ENCODE data around the gene QARS1. TPM values are rescaled to one million over a fixed set of nuclear protein-coding genes. Genes with fewer than 3 reads are reported as not detected.
A peak's percentile ranks its signal among the peaks of the same experiment; 100 is the strongest.

QARS1 gene
- polyA plus RNA-seq, 1 donor (not counting 4 experiments of a cell fraction or from before 2014, with no cell fraction given) = 131 TPM

DNA sequence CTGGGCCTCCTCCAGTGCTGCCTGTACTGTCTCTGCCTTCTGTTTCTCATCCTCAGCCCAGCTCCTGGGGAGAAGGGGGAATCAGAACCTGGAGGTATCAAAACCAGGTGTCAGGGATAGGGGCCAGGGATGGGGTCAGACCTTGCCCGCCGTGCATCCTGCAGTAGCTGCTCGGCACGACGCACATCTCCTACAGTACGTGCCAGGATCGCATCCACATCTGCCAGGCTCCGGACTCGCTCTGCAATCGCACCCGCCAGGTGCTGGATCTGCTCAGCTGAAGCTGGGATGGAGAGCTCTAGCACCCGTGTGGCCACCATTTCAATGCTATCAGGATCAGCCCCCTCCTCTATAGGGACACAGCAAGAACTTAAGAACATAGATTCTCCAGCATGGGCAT, 17.5 kb upstream of the QARS1 start:
- DNase-seq (ENCODE audit: low read depth, low spot score) (no peak), FAIRE-seq (no peak)
- Histone ChIP-seq H2AFZ (ENCODE audit: control insufficient read depth, low read length) (no peak overlapping the region), H3K9me3 (ENCODE audit: control insufficient read depth, low read depth, low read length) (no peaks in the 10 kb centered on the region), H3K27ac (ENCODE audit: control insufficient read depth, insufficient read depth, low read length) (no peak overlapping the region), H3K9me1 (ENCODE audit: control insufficient read depth, extremely low read depth, insufficient read depth, low read length) (peaks cover 2% of the 10 kb centered on the region), H3K27me3 (ENCODE audit: control insufficient read depth, extremely low read depth, insufficient read depth, low read length) (no peaks in the 10 kb centered on the region), H3K4me2 (ENCODE audit: control insufficient read depth, extremely low read depth, insufficient read depth, low read depth, low read length) (no peak overlapping the region), H3K79me2 (ENCODE audit: control insufficient read depth, insufficient read depth, low read length) (peaks cover 15% of the 10 kb centered on the region), H3K9ac (ENCODE audit: control insufficient read depth, extremely low read depth, insufficient read depth, low read length) (no peak overlapping the region), H3K36me3 (ENCODE audit: control insufficient read depth in 2 of 2, extremely low read depth in 1 of 2, insufficient read depth in 2 of 2, low read length in 2 of 2) (peaks cover 35 to 47% of the 10 kb centered on the region in 2 experiments), H3K4me3 (ENCODE audit: control insufficient read depth in 2 of 3, extremely low read depth in 1 of 3, insufficient read depth in 2 of 3, low read depth in 1 of 3, low read length in 3 of 3) (no peak overlapping the region), H3K4me1 (ENCODE audit: control insufficient read depth, extremely low read depth, insufficient read depth, low read length) (peaks cover 13% of the 10 kb centered on the region), H4K20me1 (ENCODE audit: control insufficient read depth, extremely low read depth, insufficient read depth, low read length) (no peaks in the 10 kb centered on the region)
- no peak for TF ChIP-seq EZH2 (IDR thresholded peaks at IDR 0.05; ENCODE audit: low read length)
- dilution Hi-C loops (cut with MboI; ENCODE audit: extremely low pct_ligation_motif_present, low sequenced_read_pairs) = no loop called here

DNA sequence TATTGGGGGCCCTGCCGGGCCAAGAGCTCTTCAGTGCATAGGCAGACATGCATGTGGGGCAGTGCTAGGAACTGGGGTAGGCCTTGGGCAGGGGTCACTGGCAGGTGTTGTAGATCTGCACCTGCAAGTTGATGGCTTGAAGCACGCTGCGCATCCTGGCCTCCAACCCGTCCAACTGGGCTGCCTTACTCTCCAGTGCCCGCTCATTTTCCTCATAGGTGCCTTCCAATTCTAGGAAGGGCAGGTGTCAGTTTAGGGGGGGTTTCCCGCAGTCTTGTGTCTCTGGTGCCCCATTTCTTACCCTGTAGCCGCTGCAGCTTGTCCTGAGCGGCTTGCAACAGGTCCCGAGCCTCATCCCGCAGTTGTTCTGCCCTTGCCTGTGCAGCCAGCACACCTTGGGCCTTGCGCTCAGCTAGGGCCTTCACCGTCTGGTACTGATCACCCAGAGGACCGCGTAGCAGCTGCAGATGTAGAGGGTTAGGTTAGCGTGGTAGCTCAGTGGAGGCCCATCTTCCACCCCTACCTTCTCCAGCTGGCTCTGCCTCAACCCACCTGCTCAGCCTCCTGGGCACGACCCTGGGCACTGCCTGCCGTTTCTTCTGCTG, 16.7 kb upstream of the QARS1 start:
- H3K36me3 ChIP-seq (ENCODE audit: control insufficient read depth in 2 of 2, extremely low read depth in 1 of 2, insufficient read depth in 2 of 2, low read length in 2 of 2) = peaks cover 43 to 50% of the 10 kb centered on the region in 2 experiments

More for the DNA sequence above, 16.7 kb upstream of the QARS1 start:
- peak overlapping the region; percentile 91 for H3K9ac ChIP-seq (ENCODE audit: control insufficient read depth, extremely low read depth, insufficient read depth, low read length)
- H3K9me1 ChIP-seq (ENCODE audit: control insufficient read depth, extremely low read depth, insufficient read depth, low read length) = peaks cover 2% of the 10 kb centered on the region
- H4K20me1 ChIP-seq (ENCODE audit: control insufficient read depth, extremely low read depth, insufficient read depth, low read length) = no peaks in the 10 kb centered on the region
- H2AFZ ChIP-seq (ENCODE audit: control insufficient read depth, low read length) = no peak overlapping the region
- dilution Hi-C loops (cut with MboI; ENCODE audit: extremely low pct_ligation_motif_present, low sequenced_read_pairs) = no loop called here
- H3K4me3 ChIP-seq (ENCODE audit: control insufficient read depth in 2 of 3, extremely low read depth in 1 of 3, insufficient read depth in 2 of 3, low read depth in 1 of 3, low read length in 3 of 3) = peak overlapping the region in 2 of 3 experiments; percentile 64 to 93
- peak overlapping the region; percentile 100 for H3K4me2 ChIP-seq (ENCODE audit: control insufficient read depth, extremely low read depth, insufficient read depth, low read depth, low read length)
- no peaks in the 10 kb centered on the region for H3K9me3 ChIP-seq (ENCODE audit: control insufficient read depth, low read depth, low read length)
- H3K79me2 ChIP-seq (ENCODE audit: control insufficient read depth, insufficient read depth, low read length) = peaks cover 15% of the 10 kb centered on the region
- no peaks in the 10 kb centered on the region for H3K27me3 ChIP-seq (ENCODE audit: control insufficient read depth, extremely low read depth, insufficient read depth, low read length)
- TF ChIP-seq, protein P1, sequence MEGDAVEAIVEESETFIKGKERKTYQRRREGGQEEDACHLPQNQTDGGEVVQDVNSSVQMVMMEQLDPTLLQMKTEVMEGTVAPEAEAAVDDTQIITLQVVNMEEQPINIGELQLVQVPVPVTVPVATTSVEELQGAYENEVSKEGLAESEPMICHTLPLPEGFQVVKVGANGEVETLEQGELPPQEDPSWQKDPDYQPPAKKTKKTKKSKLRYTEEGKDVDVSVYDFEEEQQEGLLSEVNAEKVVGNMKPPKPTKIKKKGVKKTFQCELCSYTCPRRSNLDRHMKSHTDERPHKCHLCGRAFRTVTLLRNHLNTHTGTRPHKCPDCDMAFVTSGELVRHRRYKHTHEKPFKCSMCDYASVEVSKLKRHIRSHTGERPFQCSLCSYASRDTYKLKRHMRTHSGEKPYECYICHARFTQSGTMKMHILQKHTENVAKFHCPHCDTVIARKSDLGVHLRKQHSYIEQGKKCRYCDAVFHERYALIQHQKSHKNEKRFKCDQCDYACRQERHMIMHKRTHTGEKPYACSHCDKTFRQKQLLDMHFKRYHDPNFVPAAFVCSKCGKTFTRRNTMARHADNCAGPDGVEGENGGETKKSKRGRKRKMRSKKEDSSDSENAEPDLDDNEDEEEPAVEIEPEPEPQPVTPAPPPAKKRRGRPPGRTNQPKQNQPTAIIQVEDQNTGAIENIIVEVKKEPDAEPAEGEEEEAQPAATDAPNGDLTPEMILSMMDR (optimal IDR thresholded peaks at IDR 0.05 in 1 of 3, IDR thresholded peaks at IDR 0.05 in 1 of 3, conservative IDR thresholded peaks at IDR 0.05 in 1 of 3; ENCODE audit: extremely low read depth in 1 of 3, insufficient read depth in 2 of 3, low read length in 3 of 3) = no peak
- TF ChIP-seq EZH2 (IDR thresholded peaks at IDR 0.05; ENCODE audit: low read length) = no peak
- no peak overlapping the region for H3K27ac ChIP-seq (ENCODE audit: control insufficient read depth, insufficient read depth, low read length)
- no peak for FAIRE-seq
- peaks cover 13% of the 10 kb centered on the region for H3K4me1 ChIP-seq (ENCODE audit: control insufficient read depth, extremely low read depth, insufficient read depth, low read length)
- no peak for DNase-seq (ENCODE audit: low read depth, low spot score)
